ENCODE measurements around the gene MT1M.
"Not testable (repeated sequence)": the region's sequence is repeated elsewhere in the genome, so short reads cannot be mapped to it uniquely, and the experiment has no call there.

Gene MT1M

GRCh38 chr16:56652600-56652999 is 20.1 kb downstream of the MT1M start:
- DNase-seq = no peak

- DNase-seq = no peak
Measured at GRCh38 chr16:56653218-56653617, 20.8 kb downstream of the MT1M start.

GRCh38 chr16:56657555-56658326 is 25.3 kb downstream of the MT1M start, which contains the start of gene MT1F:
Gene MT1F, plus strand, starts transcription at chr16:56657959. Its CDS starts 100 bp downstream, at chr16:56658059.
- DNase-seq = peak; percentile 86

GRCh38 chr16:56658327-56658875 is 25.9 kb downstream of the MT1M start:
- DNase-seq = no peak

- no peak for DNase-seq
Measured at GRCh38 chr16:56662357-56663354, 30.2 kb downstream of the MT1M start.

GRCh38 chr16:56664506-56664905 is 32.0 kb downstream of the MT1M start:
- DNase-seq = no peak

GRCh38 chr16:56665286-56666261 is 33.1 kb downstream of the MT1M start:
- DNase-seq = not testable (repeated sequence)

- peak; percentile 82 for DNase-seq
Measured at GRCh38 chr16:56667581-56668571, 35.4 kb downstream of the MT1M start, which contains the start of gene MT1G. Gene MT1G, minus strand, starts transcription at chr16:56668065. Its CDS starts 72 bp downstream, at chr16:56667993.

- no peak for DNase-seq
Measured at GRCh38 chr16:56669005-56669839, 36.8 kb downstream of the MT1M start, which contains the start of gene MT1H. Gene MT1H, plus strand, starts transcription at chr16:56669814. Its CDS starts 71 bp downstream, at chr16:56669885.

GRCh38 chr16:56669840-56670619 is 37.6 kb downstream of the MT1M start:
- peak; percentile 49 for DNase-seq

- no peak for DNase-seq
Measured at GRCh38 chr16:56670620-56670934, 38.1 kb downstream of the MT1M start.

GRCh38 chr16:56671691-56672090 is 39.2 kb downstream of the MT1M start:
- DNase-seq = peak; percentile 56

- not testable (repeated sequence) for DNase-seq
Measured at GRCh38 chr16:56672171-56672570, 39.7 kb downstream of the MT1M start.

GRCh38 chr16:56672761-56673536 is 40.5 kb downstream of the MT1M start:
- peak; percentile 39 for DNase-seq

GRCh38 chr16:56673921-56674320 is 41.5 kb downstream of the MT1M start:
- peak; percentile 46 for DNase-seq

GRCh38 chr16:56674570-56674969 is 42.1 kb downstream of the MT1M start:
- not testable (repeated sequence) for DNase-seq

- no peak for DNase-seq
Measured at GRCh38 chr16:56675685-56676210, 43.3 kb downstream of the MT1M start.

- DNase-seq = no peak
Measured at GRCh38 chr16:56677474-56677873, 45.0 kb downstream of the MT1M start.
